WTC11 (cell line): Measurements from ENCODE around the gene ABCC4.

ENCODE experiments used
- CREM ChIP-seq: sonication (generic); formaldehyde crosslinking; IDR thresholded peaks from 2 replicates; pipeline ENCODE4 v1.8.1; 2022; ENCODE audit warnings: mild to moderate bottlenecking, missing genetic modification reagents, moderate library complexity
- CTCF ChIP-seq: fragments of 200-600 bp; IDR thresholded peaks from 2 replicates; pipeline ENCODE4 v1.8.0; 2022; ENCODE audit warnings: antibody characterized with exemption
- E2F1 ChIP-seq: sonication (generic); formaldehyde crosslinking; IDR thresholded peaks from 2 replicates; pipeline ENCODE4 v1.8.0; 2022; ENCODE audit warnings: mild to moderate bottlenecking, missing genetic modification reagents
- JUN ChIP-seq: sonication (generic); formaldehyde crosslinking; IDR thresholded peaks from 2 replicates; pipeline ENCODE4 v1.8.0; 2023; ENCODE audit warnings: mild to moderate bottlenecking, missing genetic modification reagents
- TCF7 ChIP-seq: sonication (generic); formaldehyde crosslinking; IDR thresholded peaks from 2 replicates; pipeline ENCODE4 v1.8.0; 2022; ENCODE audit warnings: mild to moderate bottlenecking, low read depth, missing genetic modification reagents, moderate library complexity
- ZNF121 ChIP-seq: sonication (generic); formaldehyde crosslinking; IDR thresholded peaks from 2 replicates; pipeline ENCODE4 v1.8.0; 2023; ENCODE audit warnings: missing genetic modification reagents
- TF ChIP-seq, protein P1 (sequence below): sonication (generic); formaldehyde crosslinking; IDR thresholded peaks from 2 replicates; pipeline ENCODE4 v1.8.0; 2022; ENCODE audit warnings: missing genetic modification reagents

DNA sequence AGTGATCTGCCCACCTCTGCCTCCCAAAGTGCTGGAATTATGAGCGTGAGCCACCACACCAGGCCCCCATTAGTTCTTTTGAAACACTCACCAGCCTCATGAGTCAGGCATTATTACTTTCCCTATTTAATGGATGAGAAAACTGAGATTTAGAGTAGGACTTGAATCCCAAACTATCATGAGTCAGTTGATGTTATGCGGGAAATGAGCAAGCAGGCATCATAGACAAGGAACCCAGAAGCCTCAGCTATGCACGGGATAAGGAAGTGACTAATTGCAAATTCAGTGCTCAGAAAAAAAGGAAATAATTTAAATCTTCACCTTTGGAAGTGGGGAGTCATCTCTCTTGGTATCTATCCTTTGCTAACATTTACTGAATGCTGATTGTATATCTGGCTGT lies 217.5 kb downstream of the ABCC4 start:
- no peak for TF ChIP-seq E2F1 (CRISPR knock-in tag)
- no peak for TF ChIP-seq CTCF
- no peak for TF ChIP-seq TCF7 (CRISPR knock-in tag)
- no peak for TF ChIP-seq CREM (CRISPR knock-in tag)
- TF ChIP-seq JUN: no peak
- TF ChIP-seq, protein P1, sequence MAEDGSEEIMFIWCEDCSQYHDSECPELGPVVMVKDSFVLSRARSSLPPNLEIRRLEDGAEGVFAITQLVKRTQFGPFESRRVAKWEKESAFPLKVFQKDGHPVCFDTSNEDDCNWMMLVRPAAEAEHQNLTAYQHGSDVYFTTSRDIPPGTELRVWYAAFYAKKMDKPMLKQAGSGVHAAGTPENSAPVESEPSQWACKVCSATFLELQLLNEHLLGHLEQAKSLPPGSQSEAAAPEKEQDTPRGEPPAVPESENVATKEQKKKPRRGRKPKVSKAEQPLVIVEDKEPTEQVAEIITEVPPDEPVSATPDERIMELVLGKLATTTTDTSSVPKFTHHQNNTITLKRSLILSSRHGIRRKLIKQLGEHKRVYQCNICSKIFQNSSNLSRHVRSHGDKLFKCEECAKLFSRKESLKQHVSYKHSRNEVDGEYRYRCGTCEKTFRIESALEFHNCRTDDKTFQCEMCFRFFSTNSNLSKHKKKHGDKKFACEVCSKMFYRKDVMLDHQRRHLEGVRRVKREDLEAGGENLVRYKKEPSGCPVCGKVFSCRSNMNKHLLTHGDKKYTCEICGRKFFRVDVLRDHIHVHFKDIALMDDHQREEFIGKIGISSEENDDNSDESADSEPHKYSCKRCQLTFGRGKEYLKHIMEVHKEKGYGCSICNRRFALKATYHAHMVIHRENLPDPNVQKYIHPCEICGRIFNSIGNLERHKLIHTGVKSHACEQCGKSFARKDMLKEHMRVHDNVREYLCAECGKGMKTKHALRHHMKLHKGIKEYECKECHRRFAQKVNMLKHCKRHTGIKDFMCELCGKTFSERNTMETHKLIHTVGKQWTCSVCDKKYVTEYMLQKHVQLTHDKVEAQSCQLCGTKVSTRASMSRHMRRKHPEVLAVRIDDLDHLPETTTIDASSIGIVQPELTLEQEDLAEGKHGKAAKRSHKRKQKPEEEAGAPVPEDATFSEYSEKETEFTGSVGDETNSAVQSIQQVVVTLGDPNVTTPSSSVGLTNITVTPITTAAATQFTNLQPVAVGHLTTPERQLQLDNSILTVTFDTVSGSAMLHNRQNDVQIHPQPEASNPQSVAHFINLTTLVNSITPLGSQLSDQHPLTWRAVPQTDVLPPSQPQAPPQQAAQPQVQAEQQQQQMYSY (CRISPR knock-in tag): no peak
- no peak for TF ChIP-seq ZNF121
